HS-27A (cell line): Measurements from ENCODE around the gene FEN1.

ENCODE experiments used
- DNase-seq: peaks from one replicate; pipeline ENCODE4 v3.0.0-alpha.2; 2012; ENCODE audit warnings: low read depth, missing footprints

The FEN1 gene, protein sequence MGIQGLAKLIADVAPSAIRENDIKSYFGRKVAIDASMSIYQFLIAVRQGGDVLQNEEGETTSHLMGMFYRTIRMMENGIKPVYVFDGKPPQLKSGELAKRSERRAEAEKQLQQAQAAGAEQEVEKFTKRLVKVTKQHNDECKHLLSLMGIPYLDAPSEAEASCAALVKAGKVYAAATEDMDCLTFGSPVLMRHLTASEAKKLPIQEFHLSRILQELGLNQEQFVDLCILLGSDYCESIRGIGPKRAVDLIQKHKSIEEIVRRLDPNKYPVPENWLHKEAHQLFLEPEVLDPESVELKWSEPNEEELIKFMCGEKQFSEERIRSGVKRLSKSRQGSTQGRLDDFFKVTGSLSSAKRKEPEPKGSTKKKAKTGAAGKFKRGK

DNA sequence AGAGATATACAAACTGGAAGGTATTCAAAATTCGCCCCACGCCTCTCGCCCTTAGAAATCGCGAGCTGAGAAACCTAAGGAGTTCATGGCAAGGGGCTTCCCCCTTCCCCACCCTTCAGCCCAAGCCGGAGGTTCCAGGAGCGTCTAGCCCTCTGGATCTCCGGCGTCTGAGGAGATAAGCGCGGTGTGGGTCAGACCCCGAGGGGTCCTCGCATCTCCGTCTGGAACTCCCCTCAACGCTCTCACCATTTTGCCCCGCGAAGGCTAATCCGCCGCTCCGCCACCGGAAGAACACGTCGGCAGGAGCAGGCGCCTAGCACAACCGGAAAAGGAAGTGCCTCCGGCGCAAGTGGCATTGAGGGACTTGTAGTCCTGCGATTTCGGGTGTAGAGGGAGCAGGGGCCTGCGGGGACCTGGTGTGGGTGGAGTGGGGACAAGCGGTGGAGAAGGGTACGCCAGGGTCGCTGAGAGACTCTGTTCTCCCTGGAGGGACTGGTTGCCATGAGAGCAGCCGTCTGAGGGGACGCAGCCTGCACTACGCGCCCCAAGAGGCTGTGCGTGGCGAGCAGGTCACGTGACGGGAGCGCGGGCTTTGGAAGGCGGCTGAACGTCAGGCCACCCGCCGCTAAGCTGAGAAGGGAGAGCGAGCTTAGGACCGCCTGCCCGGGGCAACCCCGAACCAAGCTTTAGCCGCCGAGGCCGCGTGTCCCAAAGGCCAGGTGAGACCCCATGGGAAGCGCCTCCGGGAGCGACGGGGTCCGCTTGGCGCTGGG lies at the start of gene FEN1, which contains the start of gene TMEM258:
TSS of gene FEN1 (plus strand) at position 602 of the 773 bp plus-strand sequence. CDS start 2,451 bp downstream, outside the sequence.
TSS of gene TMEM258 (minus strand) at position 290 of the 773 bp plus-strand sequence. CDS start at position 249, 41 bp downstream.
- DNase-seq: peak; percentile 88

DNA sequence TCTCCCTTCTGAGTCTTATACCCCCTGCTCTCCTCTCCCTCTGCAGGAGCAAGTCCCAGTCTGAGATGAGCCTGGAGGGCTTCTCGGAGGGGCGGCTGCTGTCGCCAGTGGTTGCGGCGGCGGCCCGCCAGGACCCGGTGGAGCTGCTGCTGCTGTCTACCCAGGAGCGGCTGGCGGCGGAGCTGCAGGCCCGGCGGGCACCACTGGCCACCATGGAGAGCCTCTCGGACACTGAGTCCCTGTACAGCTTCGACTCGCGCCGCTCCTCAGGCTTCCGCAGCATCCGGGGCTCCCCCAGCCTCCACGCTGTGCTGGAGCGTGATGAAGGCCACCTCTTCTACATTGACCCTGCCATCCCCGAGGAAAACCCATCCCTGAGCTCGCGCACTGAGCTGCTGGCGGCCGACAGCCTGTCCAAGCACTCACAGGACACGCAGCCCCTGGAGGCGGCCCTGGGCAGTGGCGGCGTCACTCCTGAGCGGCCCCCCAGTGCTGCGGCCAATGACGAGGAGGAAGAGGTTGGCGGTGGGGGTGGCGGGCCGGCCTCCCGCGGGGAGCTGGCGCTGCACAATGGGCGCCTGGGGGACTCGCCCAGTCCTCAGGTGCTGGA lies 49.1 kb upstream of the FEN1 start:
- DNase-seq: no peak

DNA sequence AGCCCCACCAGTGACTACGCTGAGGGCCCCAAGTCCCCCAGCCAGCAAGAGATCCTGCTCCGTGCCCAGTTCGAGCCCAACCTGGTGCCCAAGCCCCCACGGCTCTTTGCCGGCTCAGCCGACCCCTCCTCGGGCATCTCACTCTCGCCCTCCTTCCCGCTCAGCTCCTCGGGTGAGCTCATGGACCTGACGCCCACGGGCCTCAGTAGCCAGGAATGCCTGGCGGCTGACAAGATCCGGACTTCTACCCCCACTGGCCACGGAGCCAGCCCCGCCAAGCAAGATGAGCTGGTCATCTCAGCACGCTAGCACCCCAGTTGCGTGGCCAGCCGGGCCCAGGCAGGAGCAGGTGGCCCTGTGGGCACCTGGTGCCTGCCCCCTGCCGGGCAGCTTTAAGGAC lies 48.5 kb upstream of the FEN1 start:
- DNase-seq: no peak

DNA sequence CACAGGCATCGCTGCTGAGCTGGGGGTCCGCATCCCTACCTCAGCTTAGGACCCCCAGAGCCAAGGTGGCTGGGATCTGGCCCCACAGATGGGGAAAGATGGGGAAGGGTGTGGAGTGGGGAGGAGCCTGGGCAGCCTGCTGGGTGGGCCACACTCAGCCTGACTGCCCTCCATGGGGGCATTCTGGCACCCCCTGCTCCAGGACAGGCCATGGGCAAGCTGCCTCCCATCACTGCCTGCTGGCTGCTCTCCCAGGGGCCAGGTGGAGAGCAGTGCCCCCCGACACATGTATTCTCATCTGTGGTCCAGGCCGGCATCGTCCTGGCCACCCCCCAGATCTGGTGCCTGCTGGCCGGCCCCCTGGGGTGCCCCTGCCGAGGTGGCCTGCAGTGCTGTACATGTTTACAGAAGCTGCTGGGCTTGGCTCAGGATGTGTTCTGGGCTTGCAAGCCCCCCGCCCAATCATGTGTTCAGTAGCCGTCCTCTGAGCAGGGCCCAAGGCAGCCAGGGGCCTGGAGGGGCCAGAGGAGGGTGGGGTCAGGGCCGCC lies 48.0 kb upstream of the FEN1 start:
- no peak for DNase-seq

DNA sequence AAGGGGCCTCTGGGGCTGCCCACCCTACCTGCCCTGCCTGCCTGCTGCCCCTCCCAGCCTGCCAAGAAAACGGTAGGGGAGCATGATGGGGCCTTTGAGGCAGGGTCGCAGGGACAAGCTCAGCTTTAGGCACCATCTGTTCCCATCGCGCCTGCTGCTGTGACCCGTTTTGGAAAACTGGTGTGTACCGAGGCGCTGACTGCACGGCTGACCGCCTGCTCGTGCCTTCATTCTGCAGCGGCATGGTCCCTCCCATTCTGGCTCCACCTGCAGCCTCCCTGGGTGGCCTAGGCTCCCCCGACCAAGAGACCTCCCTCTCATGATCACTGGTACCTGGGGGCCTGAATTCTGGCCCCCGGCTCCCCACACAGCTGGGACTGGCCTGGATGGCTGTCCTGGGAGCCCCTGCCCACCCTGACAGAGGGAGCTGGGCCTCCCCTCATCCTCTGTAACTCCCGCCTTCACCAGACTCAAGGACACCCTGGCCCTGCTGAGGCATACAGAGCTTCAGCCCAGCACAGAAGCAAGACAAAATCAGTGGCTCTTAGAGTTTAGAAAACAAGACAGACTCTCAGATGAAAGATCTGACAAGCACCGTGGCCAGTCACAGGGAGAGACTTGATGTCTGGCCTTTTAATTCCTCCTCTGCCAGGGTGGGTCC lies 46.8 kb upstream of the FEN1 start:
- no peak for DNase-seq

DNA sequence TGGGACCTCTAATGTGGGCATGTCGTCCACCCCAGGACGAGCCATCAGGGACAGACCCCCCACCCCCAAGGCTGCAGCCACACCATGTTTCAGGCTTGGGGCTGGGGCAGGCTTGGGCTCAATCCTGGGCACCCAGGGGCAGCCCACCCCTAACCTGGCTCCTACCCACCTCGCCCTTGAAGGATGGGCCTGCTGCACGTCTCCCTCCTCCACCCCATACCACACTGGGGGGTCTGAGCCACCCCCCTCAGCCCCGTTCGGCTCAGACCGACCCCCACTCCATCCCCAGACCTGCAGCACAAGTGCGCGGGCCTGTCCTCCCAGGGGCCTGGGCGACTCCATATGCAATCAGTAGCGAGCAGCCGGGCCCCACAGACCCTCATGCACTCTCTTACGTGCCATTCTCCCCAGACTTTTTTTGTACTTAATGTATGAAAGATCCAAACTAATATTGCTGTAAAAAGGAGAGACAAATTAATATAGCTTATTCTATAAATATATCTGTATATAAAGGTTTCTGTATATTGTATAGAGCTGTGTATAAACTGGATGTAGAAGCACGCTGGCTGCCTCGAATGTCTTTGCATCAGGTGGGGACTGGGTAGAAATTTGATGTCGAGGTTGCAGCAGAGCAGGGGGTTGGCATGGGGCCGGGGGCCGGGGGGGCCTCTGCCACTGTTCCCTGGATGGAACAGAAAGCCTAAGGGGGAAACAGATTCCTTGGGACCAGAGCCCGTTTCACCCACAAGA lies 46.1 kb upstream of the FEN1 start:
- DNase-seq: no peak

DNA sequence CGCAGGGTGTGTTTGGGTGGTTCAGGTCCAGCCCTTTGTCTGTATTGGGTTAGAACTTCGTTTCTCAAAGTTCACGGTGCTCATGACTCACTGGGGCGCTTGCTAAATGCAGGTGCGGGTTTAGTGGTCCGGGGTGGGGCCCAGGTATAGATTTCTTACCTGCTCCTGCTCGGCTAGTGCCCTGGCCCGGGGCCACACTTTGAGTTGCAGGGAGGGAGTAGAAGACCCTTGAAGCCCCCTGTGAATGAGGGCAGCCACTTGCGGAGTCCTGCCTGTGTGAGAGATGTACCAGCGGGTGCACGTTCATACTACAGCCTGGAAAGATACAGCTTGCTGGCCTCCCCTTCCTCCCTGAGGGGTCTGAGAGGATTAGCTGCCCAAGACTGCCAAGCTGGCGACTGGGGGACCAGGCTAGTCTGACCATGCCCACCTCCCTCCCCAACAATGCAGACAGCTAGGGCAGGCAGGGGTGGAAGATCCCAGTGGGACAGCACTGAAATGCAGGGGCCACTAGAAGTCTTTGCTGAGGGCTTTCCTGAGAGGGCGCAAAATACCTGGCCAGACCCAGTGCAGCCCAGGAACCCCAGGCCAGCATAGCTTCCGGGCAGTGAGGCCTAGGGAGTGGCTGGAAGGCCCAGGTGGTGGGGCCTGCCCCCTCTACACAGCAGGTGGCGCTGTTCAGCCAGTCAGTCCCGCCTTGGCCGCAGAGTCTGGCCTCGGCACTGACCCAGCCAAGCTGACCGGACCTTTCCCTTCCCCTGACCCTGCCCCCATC lies 45.3 kb upstream of the FEN1 start:
- DNase-seq: peak; percentile 24

DNA sequence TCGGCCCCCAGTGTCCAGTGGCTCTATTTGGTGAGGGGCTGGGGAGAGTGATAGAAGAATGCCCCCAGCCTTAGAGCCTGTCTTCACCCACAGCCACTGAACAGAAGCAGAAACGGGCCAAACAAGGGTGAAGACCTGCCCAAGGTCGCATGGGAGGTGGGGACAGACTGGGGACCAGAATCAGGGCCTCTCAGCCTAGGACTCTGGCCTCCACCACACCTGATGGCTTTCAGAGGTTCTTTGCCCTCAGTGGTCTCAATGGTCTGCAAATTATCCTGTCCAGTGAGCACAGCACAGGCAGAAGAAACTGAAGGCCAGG lies 44.8 kb upstream of the FEN1 start:
- DNase-seq: no peak

DNA sequence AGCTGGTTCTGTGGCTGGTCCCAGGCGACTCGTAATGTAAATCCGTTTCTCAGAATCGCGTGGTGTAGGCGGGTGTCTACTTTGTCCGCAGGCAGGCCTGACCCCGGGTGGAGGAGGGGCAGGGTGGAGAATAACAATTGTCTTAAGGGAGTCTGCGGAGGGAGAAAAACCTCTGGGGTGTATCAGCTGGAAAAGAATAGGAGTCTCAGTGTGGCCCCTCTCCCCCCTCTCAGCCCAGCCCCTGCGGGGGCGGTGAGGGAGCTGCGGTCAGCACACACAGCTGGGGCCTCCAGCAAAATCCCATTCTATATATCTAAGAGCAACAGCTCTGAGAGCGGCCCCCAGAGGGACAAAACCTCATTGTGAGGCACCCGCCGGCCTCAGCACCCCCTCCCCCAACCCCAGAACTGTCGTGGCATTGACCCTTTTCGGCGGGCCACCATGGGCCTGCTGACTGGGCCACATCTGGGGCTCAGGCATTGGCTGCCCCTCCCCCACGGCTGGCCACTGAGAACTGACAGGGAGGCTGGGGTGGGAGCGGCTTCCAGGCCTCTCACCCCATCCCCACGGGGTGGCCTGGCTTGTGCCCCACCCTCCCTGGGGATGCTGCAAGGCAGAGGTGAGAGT lies 43.0 kb upstream of the FEN1 start:
- no peak for DNase-seq

DNA sequence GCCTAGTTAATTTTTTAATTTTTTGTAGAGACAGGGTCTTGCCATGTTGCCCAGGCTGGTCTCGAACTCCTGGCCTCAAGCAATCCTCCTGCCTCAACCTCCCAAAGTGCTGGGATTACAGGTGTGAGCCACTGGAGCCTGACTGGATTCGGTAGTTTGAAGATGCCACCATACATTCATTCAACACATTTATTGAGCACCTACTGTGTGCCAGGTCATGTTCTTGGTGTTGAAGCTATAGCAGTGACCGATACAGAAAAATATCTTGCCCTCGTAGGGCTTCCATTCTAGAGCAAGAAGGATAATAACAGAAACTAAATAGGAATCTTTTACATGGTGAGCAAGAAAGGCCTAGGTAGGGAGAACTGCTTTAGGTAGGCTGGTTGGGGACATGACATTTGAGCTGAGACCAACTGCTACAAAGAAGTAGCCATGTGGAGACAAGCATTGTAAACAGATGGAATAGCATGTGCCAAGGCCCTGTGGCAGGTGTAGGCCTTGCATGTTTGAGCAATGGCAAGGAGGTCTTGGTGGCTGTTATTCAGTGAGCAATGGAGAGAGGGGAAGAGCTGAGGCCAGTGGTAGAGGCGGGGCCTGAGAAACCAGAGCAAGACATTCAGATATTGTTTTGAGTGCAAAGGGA lies 42.0 kb upstream of the FEN1 start:
- DNase-seq: no peak

DNA sequence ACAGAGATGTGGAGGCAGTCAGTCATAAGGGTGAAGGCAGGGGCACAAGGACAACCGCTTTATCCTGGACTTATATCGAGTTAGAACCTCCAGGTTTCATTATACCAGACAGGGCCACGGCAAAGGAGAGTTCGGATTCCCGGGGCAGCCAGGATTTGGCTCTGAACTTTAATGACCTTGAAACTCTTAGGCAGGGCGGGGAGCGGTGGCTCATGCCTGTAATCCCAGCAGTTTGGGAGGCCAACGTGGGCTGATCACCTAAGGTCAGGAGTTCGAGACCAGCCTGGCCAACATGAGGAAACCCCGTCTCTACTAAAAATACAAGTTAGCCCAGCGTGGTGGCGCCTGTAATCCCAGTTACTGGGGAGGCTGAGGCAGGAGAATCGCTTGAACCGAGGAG lies 41.3 kb upstream of the FEN1 start:
- DNase-seq: no peak

DNA sequence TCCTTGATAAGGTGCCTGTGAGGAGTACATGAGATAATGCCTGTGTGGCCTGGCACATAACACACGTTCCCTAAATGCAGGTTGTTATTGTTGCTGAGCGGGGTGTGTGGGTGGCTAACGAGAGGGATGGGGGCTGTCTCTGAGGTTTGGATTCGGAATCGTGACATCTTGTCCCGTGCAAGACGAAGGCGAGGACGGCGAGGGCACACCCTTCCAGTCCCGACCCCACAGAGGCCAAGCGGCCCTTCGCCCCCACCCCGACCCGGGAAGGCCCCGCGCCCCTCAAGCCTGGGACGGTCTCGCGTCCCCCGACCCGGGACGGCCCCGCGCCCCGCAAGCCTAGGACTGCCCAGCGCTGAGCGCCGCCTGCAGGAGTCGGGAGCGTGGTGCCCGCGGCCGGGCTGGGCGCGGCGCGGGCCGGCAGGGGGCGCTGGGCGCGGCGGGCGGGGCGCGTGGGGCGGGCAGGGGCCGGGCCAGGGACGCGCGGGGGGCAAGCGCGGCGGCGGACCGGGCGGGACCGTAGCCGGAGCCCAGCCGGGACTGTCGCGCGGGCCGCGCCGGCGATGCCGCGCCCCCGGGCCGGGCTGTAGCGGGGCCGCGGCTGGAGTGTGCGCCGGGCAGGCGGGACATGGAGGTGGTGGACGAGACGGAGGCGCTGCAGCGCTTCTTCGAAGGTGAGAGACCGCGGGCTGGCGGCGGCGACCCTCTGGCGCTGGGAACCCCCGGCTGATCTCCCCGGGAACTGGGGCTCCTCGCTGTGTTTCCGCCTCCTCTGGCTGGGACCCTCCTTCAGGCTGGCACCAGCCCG lies 40.4 kb upstream of the FEN1 start, which contains the start of gene MYRF:
TSS of gene MYRF (plus strand) at position 520 of the 808 bp plus-strand sequence. CDS start at position 629, 109 bp downstream.
- no peak for DNase-seq

DNA sequence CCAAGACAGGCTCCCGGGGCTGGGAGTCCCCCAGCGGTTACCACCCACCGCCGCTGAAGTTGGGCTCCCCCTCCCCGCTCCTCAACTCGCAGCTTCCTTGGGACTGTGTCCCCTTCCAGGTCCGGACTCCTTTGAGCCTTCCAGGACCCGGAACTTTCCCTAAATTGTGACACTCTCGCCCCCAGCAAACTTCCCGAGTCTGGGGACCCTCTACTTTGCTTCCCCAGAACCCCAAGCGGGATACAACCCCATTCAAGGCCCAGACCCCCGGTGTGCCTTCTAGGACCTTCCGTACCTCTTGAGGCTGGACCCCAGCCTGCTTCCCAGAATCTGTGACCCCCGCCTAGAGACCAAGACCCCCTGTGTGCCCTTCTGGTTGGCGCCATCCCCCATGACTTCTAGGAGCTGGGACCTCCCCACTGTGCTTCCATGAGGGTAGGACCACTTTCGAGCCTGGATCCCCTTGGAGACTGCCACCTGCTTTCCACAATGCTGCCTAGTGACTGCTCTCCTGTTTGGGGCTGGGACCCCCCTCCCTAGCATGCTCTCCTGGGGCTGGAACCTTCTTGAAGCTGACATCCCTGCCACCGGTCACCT lies 39.7 kb upstream of the FEN1 start:
- no peak for DNase-seq

DNA sequence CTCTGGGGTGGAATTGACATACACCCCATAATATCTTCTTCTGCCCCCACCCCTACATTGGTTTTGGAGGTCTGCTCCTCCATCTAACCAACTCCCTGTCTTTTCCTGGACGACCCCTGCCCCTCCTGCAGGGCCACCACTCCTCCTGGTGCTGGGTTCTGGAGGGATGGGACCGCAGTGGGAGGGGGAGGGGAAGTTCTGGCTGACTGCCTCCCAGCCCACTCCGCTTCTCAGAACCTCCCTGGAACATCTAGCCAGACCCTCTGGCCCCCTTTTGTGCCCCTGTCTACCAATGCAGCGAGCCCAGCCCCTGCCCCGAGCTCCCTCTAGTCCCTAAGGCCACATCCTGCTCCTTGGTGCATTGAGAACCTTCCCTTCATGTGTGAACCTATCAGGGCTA lies 39.0 kb upstream of the FEN1 start:
- no peak for DNase-seq

DNA sequence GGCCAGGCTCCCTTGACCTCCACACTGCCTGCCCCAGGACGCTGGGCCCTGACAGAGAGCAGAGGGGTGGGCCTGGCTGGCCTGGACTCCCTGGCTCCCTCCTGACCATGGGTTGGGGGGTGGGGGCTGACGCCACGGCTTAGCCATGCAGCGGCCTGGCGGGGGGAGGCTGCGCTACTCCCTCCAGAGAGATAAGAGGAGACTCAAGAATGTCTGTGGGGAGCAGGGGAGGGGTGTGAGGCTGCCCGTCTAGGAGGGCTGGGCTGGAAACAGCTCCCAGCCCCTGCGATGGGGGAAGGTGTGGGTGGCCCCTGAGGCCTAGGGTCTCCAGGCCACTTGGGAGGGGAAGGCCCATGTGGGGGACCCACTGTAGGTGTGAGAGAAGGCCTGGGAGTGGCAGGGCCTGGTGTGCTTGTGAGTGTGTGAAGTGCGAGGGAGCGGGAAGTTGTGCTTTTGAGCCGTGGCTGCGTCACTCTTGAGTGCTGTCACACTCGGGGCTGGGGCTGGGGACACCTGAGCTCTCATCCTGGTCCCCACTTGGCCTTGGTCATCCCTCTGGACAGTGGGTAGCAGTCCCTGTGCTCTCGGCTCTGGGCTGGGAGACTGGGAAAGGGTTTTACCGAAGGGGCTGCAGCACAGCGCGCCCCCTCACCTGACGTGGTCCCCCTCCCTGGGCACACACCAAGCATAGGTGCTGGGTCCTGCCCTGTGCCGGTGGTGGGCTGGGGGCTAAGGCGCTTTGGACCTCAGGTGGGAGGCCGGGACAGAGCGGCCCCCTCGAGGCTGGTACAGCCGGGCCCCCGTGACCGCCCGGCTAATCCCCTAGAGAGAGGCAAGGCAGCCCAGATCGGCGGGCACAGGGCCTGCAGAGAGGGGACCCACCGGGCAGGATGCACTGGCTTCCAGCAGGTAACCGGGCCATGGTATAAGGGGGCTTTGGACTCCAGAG lies 37.9 kb upstream of the FEN1 start:
- no peak for DNase-seq

DNA sequence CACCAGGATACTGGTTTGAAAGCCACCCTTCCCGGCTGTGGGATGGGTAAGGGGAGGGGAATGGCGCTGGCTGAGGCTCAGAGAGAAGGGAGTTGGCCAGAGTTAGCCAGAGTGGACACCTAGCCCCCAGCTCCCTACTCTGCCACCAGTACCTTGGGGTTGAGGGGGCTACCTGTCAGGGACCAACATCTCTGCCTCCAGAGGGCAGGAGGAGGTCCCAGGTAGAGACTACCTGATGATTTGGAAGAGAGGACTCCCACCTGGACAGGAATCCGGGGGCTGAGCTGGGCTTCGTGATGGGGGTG lies 36.6 kb upstream of the FEN1 start:
- DNase-seq: no peak
